HepG2 (cell line): ENCODE data around the gene CYB5D1. TPM values are rescaled to one million over a fixed set of nuclear protein-coding genes. Genes with fewer than 3 reads are reported as not detected.
A peak's percentile ranks its signal among the peaks of the same experiment; 100 is the strongest.

Source experiments
- ATAC-seq: fragments of 200-7000 bp; cut with Tn5 transposase; 3 replicates; pipeline ENCODE4 v1.9.1; 2020; ENCODE audit warnings: mild to moderate bottlenecking, moderate library complexity
- BruUV-seq: library from RNA; stranded (reverse); fragments of 400-500 nt; replicated peaks from 2 replicates; lab custom pipeline; 2021; lab: Mats Ljungman, UMichigan
- CTCF ChIA-PET: fragments of 300-600 bp; formaldehyde crosslinking; extraction: SDS; loops from one replicate; lab custom pipeline; 2021; ENCODE audit warnings: low total read pairs, inconsistent platforms, low intra/inter-chr PET ratio; lab: Yijun Ruan, JAX
- POLR2A ChIA-PET: fragments of 350-600 bp; sonication (Branson Sonifier 250); formaldehyde crosslinking; loops from one replicate; lab custom pipeline; 2020; ENCODE audit warnings: antibody characterized with exemption, inconsistent platforms; lab: Yijun Ruan, JAX
- DNase-seq: peaks from one replicate; pipeline ENCODE4 v3.0.0-alpha.2; 2015; ENCODE audit warnings: low spot score
- FAIRE-seq: peaks from 3 replicates; lab custom pipeline; 2011; peaks lifted over from hg19 to GRCh38; lab: Jason Lieb, UNC
- H2AFZ ChIP-seq: one replicate; pipeline ENCODE4 v1.6.1; 2011; ENCODE audit warnings: low read length, inconsistent platforms
- H3K27ac ChIP-seq: fragments of 300-600 bp; 3 replicates; pipeline ENCODE4 v1.8.0; 2011; ENCODE audit warnings: mixed run types, mild to moderate bottlenecking, mixed read lengths, low read length, inconsistent platforms; ENCODE audit not compliant: insufficient read depth; ENCODE audit errors: extremely low read length
- H3K27me3 ChIP-seq, 2 experiments: fragments of 200-600 bp in 1 of 2; 2 replicates in 1 of 2; 3 replicates in 1 of 2; pipeline versions ENCODE4 v1.6.0 to v1.8.0; 2011; ENCODE audit warnings: low read length in 2 of 2, mild to moderate bottlenecking in 2 of 2, moderate library complexity in 2 of 2, inconsistent platforms in 1 of 2; ENCODE audit not compliant: insufficient read depth in 2 of 2, control insufficient read depth in 1 of 2
- H3K36me3 ChIP-seq, 2 experiments: fragments of 200-600 bp in 1 of 2; replicated peaks in 1 of 2; 2 replicates in 1 of 2; 3 replicates in 1 of 2; pipeline versions ENCODE4 v1.5.1 to v1.8.0; 2011; ENCODE audit warnings: low read length in 2 of 2, inconsistent platforms in 1 of 2; ENCODE audit not compliant: insufficient read depth in 2 of 2, control insufficient read depth in 1 of 2
- H3K4me1 ChIP-seq: 2 replicates; pipeline ENCODE4 v1.5.1; 2012; ENCODE audit warnings: low read length, inconsistent platforms; ENCODE audit not compliant: insufficient read depth
- H3K4me2 ChIP-seq: 2 replicates; pipeline ENCODE4 v1.6.0; 2011; ENCODE audit warnings: low read depth, low read length, inconsistent platforms
- H3K4me3 ChIP-seq, 3 experiments: fragments of 200-600 bp in 1 of 3; sonication (generic), shearing (Covaris generic) in 1 of 3; replicated peaks in 1 of 3; 2 replicates each; pipeline ENCODE4 v1.5.1; 2011 to 2016; ENCODE audit warnings: low read length in 3 of 3, inconsistent platforms in 2 of 3, low read depth in 2 of 3, mild to moderate bottlenecking in 2 of 3, control low read depth in 1 of 3, mixed read lengths in 1 of 3; ENCODE audit not compliant: insufficient read depth in 1 of 3
- H3K79me2 ChIP-seq: one replicate; pipeline ENCODE4 v1.6.1; 2011; ENCODE audit warnings: low read length, inconsistent platforms; ENCODE audit not compliant: insufficient read depth
- H3K9ac ChIP-seq: 2 replicates; pipeline ENCODE4 v1.6.0; 2011; ENCODE audit warnings: mild to moderate bottlenecking, low read depth, low read length, inconsistent platforms; ENCODE audit not compliant: insufficient read depth
- H3K9me3 ChIP-seq: 2 replicates; pipeline ENCODE4 v1.5.1; 2012; ENCODE audit warnings: mild to moderate bottlenecking, low read length
- H4K20me1 ChIP-seq: 2 replicates; pipeline ENCODE4 v1.6.0; 2011; ENCODE audit warnings: inconsistent platforms, mild to moderate bottlenecking, low read length, moderate library complexity; ENCODE audit not compliant: insufficient read depth
- AKNA ChIP-seq: sonication (generic); formaldehyde crosslinking; IDR thresholded peaks from 2 replicates; pipeline ENCODE4 v1.4.0; 2020; ENCODE audit warnings: missing genetic modification reagents, borderline replicate concordance
- ARID3A ChIP-seq: IDR thresholded peaks from 2 replicates; pipeline ENCODE4 v1.6.1; 2012; ENCODE audit warnings: low read depth, low read length, improper control_type of control experiment
- ATF7 ChIP-seq, 2 experiments: fragments of 450-650 bp in 1 of 2; sonication (generic) in 1 of 2; formaldehyde crosslinking in 1 of 2; IDR thresholded peaks; 2 replicates each; pipeline versions ENCODE4 v1.4.0 to v1.6.1; 2016 to 2020; ENCODE audit warnings: antibody characterized with exemption in 1 of 2, mild to moderate bottlenecking in 1 of 2, missing genetic modification reagents in 1 of 2
- XBP1 ChIP-seq: sonication (generic); formaldehyde crosslinking; IDR thresholded peaks from 2 replicates; pipeline ENCODE4 v1.5.0; 2020; ENCODE audit warnings: missing genetic modification reagents
- ZBED4 ChIP-seq: sonication (generic); formaldehyde crosslinking; IDR thresholded peaks from 2 replicates; pipeline ENCODE4 v1.4.0; 2020; ENCODE audit warnings: missing genetic modification reagents, borderline replicate concordance
- ZFY ChIP-seq: sonication (generic); formaldehyde crosslinking; IDR thresholded peaks from 2 replicates; pipeline ENCODE4 v1.4.0; 2020; ENCODE audit warnings: missing genetic modification reagents
- ZNF468 ChIP-seq: sonication (generic); formaldehyde crosslinking; IDR thresholded peaks from 2 replicates; pipeline ENCODE4 v1.8.0; 2022; ENCODE audit warnings: mild to moderate bottlenecking, moderate library complexity, missing genetic modification reagents
- WGBS: methylation state at CpG from one replicate; pipeline ENCODE4 v1.1.6; 2017; ENCODE audit warnings: low lambda C conversion rate; 5-methylcytosine and 5-hydroxymethylcytosine counted together
- in situ Hi-C: cut with HindIII; loops from 2 replicates; pipeline ENCODE4 v1.10.0; 2017; ENCODE audit warnings: low pct_unique_long_range_greater_than_20kb; ENCODE audit not compliant: extremely low pct_ligation_motif_present
- intact Hi-C: fragments of 100-400 bp; cut with micrococcal nuclease; formaldehyde crosslinking; loops from one replicate; pipeline ENCODE4 v1.10.0; 2022; ENCODE audit not compliant: unreplicated experiment
- polyA plus RNA-seq, 8 experiments: library from polyadenylated mRNA; depleted of rRNA in 3 of 8; stranded (reverse) in 7 of 8; unstranded in 1 of 8; fragments of >200 nt; fragmentation: Illumina TruSeq in 4 of 8; extraction: Trizol in 4 of 8; gene quantifications; 2 replicates each; pipeline versions ENCODE4 v1.2.1 to v1.2.3, GENCODE V29; 2011 to 2016; ENCODE audit warnings: low read depth in 4 of 8, missing spikeins in 1 of 8, mixed read lengths in 1 of 8; ENCODE audit not compliant: insufficient read depth in 1 of 8
- total RNA-seq, 5 experiments: library from RNA; depleted of rRNA; stranded (reverse); fragments of >200 nt; fragmentation: Illumina TruSeq; extraction: Trizol; gene quantifications; 2 replicates each; pipeline ENCODE4 v1.2.3, GENCODE V29; 2016; ENCODE audit warnings: low read depth in 1 of 5
- TF ChIP-seq, protein P1 (sequence below): sonication (generic); formaldehyde crosslinking; IDR thresholded peaks from 2 replicates; pipeline ENCODE4 v1.4.0; 2020; ENCODE audit warnings: missing genetic modification reagents

CYB5D1 gene
- total and polyA plus RNA-seq, 2 of the 13 experiments (the other 11 are each of a cell fraction or from before 2014, with no cell fraction given) = 8.9 to 17.0 TPM

DNA sequence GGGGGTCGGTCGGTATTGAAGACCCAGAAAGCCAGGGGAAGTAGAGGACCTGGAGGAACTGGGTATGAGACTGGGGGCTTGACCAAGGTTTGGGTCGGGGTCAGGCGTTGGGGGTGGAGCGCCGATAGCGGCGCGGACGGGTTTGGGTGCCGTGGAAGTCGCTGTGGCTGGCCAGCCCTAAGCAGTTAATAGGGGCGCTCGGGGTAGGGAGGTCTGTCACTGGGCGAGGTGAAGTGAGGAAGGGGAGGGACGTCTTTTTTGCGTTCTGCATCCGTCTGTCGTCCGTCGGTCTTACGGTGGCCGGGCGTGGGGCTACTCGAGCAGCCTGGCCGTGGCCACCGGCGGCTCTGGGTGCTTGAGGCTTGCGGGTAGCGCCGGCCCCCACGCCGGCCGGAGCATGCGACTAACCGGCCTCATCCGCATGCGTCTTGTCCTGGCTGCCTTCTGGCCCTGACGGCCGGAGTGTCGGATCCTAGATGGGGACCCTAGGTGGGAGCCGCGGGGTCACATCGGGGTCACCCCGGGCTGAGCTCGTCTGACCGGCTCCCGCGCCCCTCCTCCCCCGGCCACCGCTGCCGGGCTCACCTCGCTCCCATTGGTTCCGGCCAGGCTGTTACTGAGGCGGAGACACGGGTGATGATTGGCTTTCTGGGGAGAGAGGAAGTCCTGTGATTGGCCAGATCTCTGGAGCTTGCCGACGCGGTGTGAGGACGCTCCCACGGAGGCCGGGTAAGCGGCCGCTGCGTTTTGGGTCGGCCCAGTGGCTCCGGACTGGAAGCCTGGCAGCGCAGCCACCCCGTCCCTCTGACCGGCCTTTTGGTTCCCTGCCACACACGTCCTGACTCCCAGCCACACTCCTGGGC lies 13.3 kb upstream of the CYB5D1 start:
- CTCF ChIA-PET = no interaction called here
- peak overlapping the region; percentile 99 for H3K4me2 ChIP-seq
- POLR2A ChIA-PET = interaction anchor here (0.8 to 6.4 kb wide), 8 partner anchors 11 to 348 kb away, joined by 3 to 159 read pairs (median 4); partner anchors contain the start of genes CNTROB, CYB5D1, KDM6B and NAA38
- no peak overlapping the region for H2AFZ ChIP-seq
- peaks cover 26% of the 10 kb centered on the region for H4K20me1 ChIP-seq
- H3K9ac ChIP-seq = peak overlapping the region; percentile 96
- peak overlapping the region; percentile 83 to 95 (median 86) for H3K4me3 ChIP-seq
- peaks cover 0 to 3% of the 10 kb centered on the region in 2 experiments; a peak in 1 of 5 replicates for H3K27me3 ChIP-seq
- H3K36me3 ChIP-seq = peaks cover 25 to 26% of the 10 kb centered on the region in 2 experiments
- DNase-seq (peak; percentile 92), ATAC-seq (peak; percentile 80), FAIRE-seq (peak; percentile 85)
- intact Hi-C loops (loop anchor here (5.0 kb wide), 1 partner anchor 198 kb away; no protein-coding TSS in a partner anchor), in situ Hi-C loops (loop anchor here (10.0 kb wide), 1 partner anchor 270 kb away; the partner anchor contains the start of gene CD68)
- peaks cover 28% of the 10 kb centered on the region for H3K4me1 ChIP-seq
- 2% methylated on average over 19 of the region's 71 CpGs for WGBS
- TSS peak; percentile 30 for BruUV-seq
- H3K79me2 ChIP-seq = peaks cover 45% of the 10 kb centered on the region
- H3K27ac ChIP-seq = peak overlapping the region; percentile 97
- no peaks in the 10 kb centered on the region for H3K9me3 ChIP-seq
- TF ChIP-seq ARID3A (no peak), AKNA (CRISPR knock-in tag) (no peak), XBP1 (CRISPR knock-in tag) (no peak), ZNF468 (CRISPR knock-in tag) (no peak), ATF7 (IDR thresholded peaks at IDR 0.05) (no peak), ATF7 (CRISPR knock-in tag; IDR thresholded peaks at IDR 0.05) (no peak), ZBED4 (CRISPR knock-in tag) (peak; percentile 70; the same call in 1 of the 2 replicates), ZFY (CRISPR knock-in tag) (peak; percentile 44)
- TF ChIP-seq, protein P1, sequence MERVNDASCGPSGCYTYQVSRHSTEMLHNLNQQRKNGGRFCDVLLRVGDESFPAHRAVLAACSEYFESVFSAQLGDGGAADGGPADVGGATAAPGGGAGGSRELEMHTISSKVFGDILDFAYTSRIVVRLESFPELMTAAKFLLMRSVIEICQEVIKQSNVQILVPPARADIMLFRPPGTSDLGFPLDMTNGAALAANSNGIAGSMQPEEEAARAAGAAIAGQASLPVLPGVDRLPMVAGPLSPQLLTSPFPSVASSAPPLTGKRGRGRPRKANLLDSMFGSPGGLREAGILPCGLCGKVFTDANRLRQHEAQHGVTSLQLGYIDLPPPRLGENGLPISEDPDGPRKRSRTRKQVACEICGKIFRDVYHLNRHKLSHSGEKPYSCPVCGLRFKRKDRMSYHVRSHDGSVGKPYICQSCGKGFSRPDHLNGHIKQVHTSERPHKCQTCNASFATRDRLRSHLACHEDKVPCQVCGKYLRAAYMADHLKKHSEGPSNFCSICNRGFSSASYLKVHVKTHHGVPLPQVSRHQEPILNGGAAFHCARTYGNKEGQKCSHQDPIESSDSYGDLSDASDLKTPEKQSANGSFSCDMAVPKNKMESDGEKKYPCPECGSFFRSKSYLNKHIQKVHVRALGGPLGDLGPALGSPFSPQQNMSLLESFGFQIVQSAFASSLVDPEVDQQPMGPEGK (CRISPR knock-in tag) = peak; percentile 51
